Transverse colon (tissue), 4 donors: ENCODE measurements around the gene SLC22A25. TPM values are rescaled to one million over a fixed set of nuclear protein-coding genes. Genes with fewer than 3 reads are reported as not detected.

ENCODE experiments used
- DNase-seq: peaks from one replicate; pipeline ENCODE4 v3.0.0-alpha.2; 2019
- H3K27ac ChIP-seq, 4 donors: fragments of 200-600 bp; sonication (generic); 2 replicates each; pipeline ENCODE4 v1.5.1; 2016 to 2018; ENCODE audit warnings: inconsistent platforms in 4 of 4
- H3K27me3 ChIP-seq: fragments of 200-600 bp; sonication (generic); 2 replicates; pipeline ENCODE4 v1.5.1; 2017; ENCODE audit warnings: inconsistent platforms
- H3K36me3 ChIP-seq, 4 donors: fragments of 200-600 bp; sonication (generic); 2 replicates each; pipeline ENCODE4 v1.5.1; 2017 to 2019; ENCODE audit warnings: inconsistent platforms in 4 of 4
- H3K4me1 ChIP-seq, 4 donors: fragments of 200-600 bp; sonication (generic); 2 replicates each; pipeline ENCODE4 v1.5.1; 2017 to 2020; ENCODE audit warnings: inconsistent platforms in 4 of 4
- H3K4me3 ChIP-seq, 4 donors: fragments of 200-600 bp; sonication (generic); 1 replicate in 1 of 4; 2 replicates in 3 of 4; pipeline versions ENCODE4 v1.5.1 to v1.6.1; 2017 to 2019; ENCODE audit warnings: inconsistent platforms in 4 of 4
- H3K9me3 ChIP-seq, 2 donors: fragments of 200-600 bp; sonication (generic); 2 replicates each; pipeline ENCODE4 v1.5.1; 2017 to 2019; ENCODE audit warnings: inconsistent platforms in 2 of 2
- CTCF ChIP-seq, 5 experiments: fragments of 200-600 bp in 3 of 5; fragments of 450-650 bp in 2 of 5; sonication (generic) in 3 of 5; IDR thresholded peaks; 1 replicate in 2 of 5; 2 replicates in 3 of 5; pipeline ENCODE4 v1.5.1; 2016 to 2017; ENCODE audit warnings: antibody characterized with exemption in 5 of 5, inconsistent platforms in 3 of 5, mild to moderate bottlenecking in 2 of 5, moderate library complexity in 1 of 5
- EP300 ChIP-seq: sonication (generic); formaldehyde crosslinking; IDR thresholded peaks from one replicate; pipeline ENCODE4 v1.6.1; 2017; ENCODE audit warnings: antibody characterized with exemption, low read depth
- POLR2A ChIP-seq: fragments of 450-650 bp; IDR thresholded peaks from one replicate; pipeline ENCODE4 v1.6.1; 2016; ENCODE audit warnings: antibody characterized with exemption, mild to moderate bottlenecking, moderate library complexity
- POLR2AphosphoS5 ChIP-seq, 3 donors: sonication (generic); formaldehyde crosslinking; IDR thresholded peaks; one replicate each; pipeline ENCODE4 v1.6.1; 2016; ENCODE audit warnings: antibody characterized with exemption in 3 of 3
- WGBS, 2 donors: methylation state at CpG; one replicate each; pipeline ENCODE4 v1.1.5; 2018; ENCODE audit warnings: low coverage in 1 of 2; 5-methylcytosine and 5-hydroxymethylcytosine counted together
- in situ Hi-C, 4 donors: fragments of 200-750 bp; cut with MboI; loops; one replicate each; pipeline versions ENCODE4 v1.15.0 to v1.15.1; 2017; ENCODE audit warnings: low sequenced_read_pairs in 3 of 4, low pct_ligation_motif_present in 1 of 4, low pct_unique_long_range_greater_than_20kb in 1 of 4
- intact Hi-C: fragments of 100-400 bp; cut with DNase I; formaldehyde crosslinking; loops from one replicate; pipeline ENCODE4 v1.15.1; 2023; ENCODE audit warnings: low total_unique reads
- total RNA-seq, 4 donors: library from RNA; depleted of rRNA; stranded (reverse); fragments of >200 nt; gene quantifications; one replicate each; pipeline ENCODE4 v1.1.0, GENCODE V29; 2016

The SLC22A25 gene
- total RNA-seq: not detected

GRCh38 chr11:63243533-63243932, at the start of gene SLC22A25:
Gene SLC22A25 (minus strand): TSS chr11:63243599. CDS start chr11:63229652, 13,947 bp downstream.
- in situ Hi-C loops (no loop called here), intact Hi-C loops (no loop called here)
- Histone ChIP-seq H3K9me3 (no peaks in the 10 kb centered on the region), H3K4me3 (no peak within 1 kb of the TSS), H3K36me3 (no peaks in the 10 kb centered on the region), H3K27ac (no peak within 1 kb of the TSS), H3K4me1 (no peaks in the 10 kb centered on the region), H3K27me3 (peaks cover 36% of the 10 kb centered on the region)
- TF ChIP-seq POLR2A (no peak), CTCF (IDR thresholded peaks at IDR 0.05) (no peak), EP300 (no peak), POLR2AphosphoS5 (IDR thresholded peaks at IDR 0.05) (no peak)
- no peak for DNase-seq
- WGBS, 2 donors: 73% methylated on average over 5 of the region's 5 CpGs; no CpG with 5 or more reads in 1 of the 2 donors

GRCh38 chr11:63290285-63290684, 46.9 kb upstream of the SLC22A25 start:
- in situ Hi-C loops: no loop called here
- no peaks in the 10 kb centered on the region for H3K36me3 ChIP-seq

GRCh38 chr11:63289658-63290057, 46.3 kb upstream of the SLC22A25 start:
- Histone ChIP-seq H3K27me3 (peaks cover 11% of the 10 kb centered on the region), H3K36me3 (no peaks in the 10 kb centered on the region), H3K27ac (no peak overlapping the region), H3K4me3 (no peak overlapping the region), H3K9me3 (no peaks in the 10 kb centered on the region), H3K4me1 (peaks cover 0 to 3% (median 0%) of the 10 kb centered on the region in 4 donors)
- 41 to 49% methylated on average over 5 of the region's 5 CpGs for WGBS, 2 donors
- in situ Hi-C loops: no loop called here
- DNase-seq: no peak
- intact Hi-C loops: no loop called here
- no peak for TF ChIP-seq POLR2AphosphoS5 (IDR thresholded peaks at IDR 0.05)
- no peak for TF ChIP-seq CTCF (IDR thresholded peaks at IDR 0.05)
- TF ChIP-seq EP300: no peak
- TF ChIP-seq POLR2A: no peak

More at GRCh38 chr11:63290285-63290684, 46.9 kb upstream of the SLC22A25 start:
- H3K27me3 ChIP-seq: peaks cover 6% of the 10 kb centered on the region
- H3K4me1 ChIP-seq: peaks cover 0 to 3% (median 0%) of the 10 kb centered on the region in 4 donors
- H3K27ac ChIP-seq: no peak overlapping the region
- WGBS, 2 donors: 78 to 100% methylated on average over 1 to 4 of the region's 4 CpGs
- no peaks in the 10 kb centered on the region for H3K9me3 ChIP-seq
- intact Hi-C loops: no loop called here
- H3K4me3 ChIP-seq: no peak overlapping the region
- TF ChIP-seq POLR2A (no peak), EP300 (no peak), CTCF (IDR thresholded peaks at IDR 0.05) (no peak), POLR2AphosphoS5 (IDR thresholded peaks at IDR 0.05) (no peak)
- DNase-seq: no peak

GRCh38 chr11:63282579-63282978, 39.2 kb upstream of the SLC22A25 start:
- Histone ChIP-seq H3K4me1 (no peaks in the 10 kb centered on the region), H3K9me3 (no peaks in the 10 kb centered on the region), H3K27ac (no peak overlapping the region), H3K4me3 (no peak overlapping the region), H3K27me3 (peaks cover 23% of the 10 kb centered on the region), H3K36me3 (no peaks in the 10 kb centered on the region)
- no peak for TF ChIP-seq POLR2AphosphoS5 (IDR thresholded peaks at IDR 0.05)
- no peak for TF ChIP-seq POLR2A
- TF ChIP-seq EP300: no peak
- TF ChIP-seq CTCF (IDR thresholded peaks at IDR 0.05): no peak
- intact Hi-C loops (no loop called here), in situ Hi-C loops (no loop called here)
- DNase-seq: no peak
